ENCODE measurements around the gene DNAH9. TPM values are rescaled to one million over a fixed set of nuclear protein-coding genes. Genes with fewer than 3 reads are reported as not detected.

DNAH9 gene
- total and polyA plus RNA-seq, 12 donors = 0.06 to 0.10 TPM; not detected in 10

GRCh38 chr17:11885051-11885450 is 286.8 kb downstream of the DNAH9 start:
- DNase-seq (no peak), ATAC-seq (no peak)
- H3K27me3 ChIP-seq = no peaks in the 10 kb centered on the region
- no peak overlapping the region for H3K4me3 ChIP-seq
- WGBS, 2 donors = 82 to 88% methylated on average over 2 of the region's 2 CpGs
- H3K27ac ChIP-seq = no peak overlapping the region
- no peaks in the 10 kb centered on the region for H3K36me3 ChIP-seq
- intact Hi-C loops (cut with DNase I) = no loop called here
- TF ChIP-seq CTCF (IDR thresholded peaks at IDR 0.05) = no peak
- peaks cover 0 to 2% (median 0%) of the 10 kb centered on the region in 11 donors for H3K9me3 ChIP-seq
- peaks cover 0 to 3% (median 0%) of the 10 kb centered on the region in 9 donors for H3K4me1 ChIP-seq

GRCh38 chr17:11889266-11889665 is 291.0 kb downstream of the DNAH9 start:
- ATAC-seq (no peak), DNase-seq (no peak)
- TF ChIP-seq CTCF (IDR thresholded peaks at IDR 0.05) = no peak
- no peak overlapping the region for H3K27ac ChIP-seq
- no peaks in the 10 kb centered on the region for H3K4me1 ChIP-seq
- H3K9me3 ChIP-seq = no peaks in the 10 kb centered on the region
- H3K27me3 ChIP-seq = no peaks in the 10 kb centered on the region
- no peaks in the 10 kb centered on the region for H3K36me3 ChIP-seq
- H3K4me3 ChIP-seq = no peak overlapping the region
- 70 to 73% methylated on average over 5 of the region's 5 CpGs for WGBS, 2 donors
- intact Hi-C loops (cut with DNase I) = no loop called here

- Histone ChIP-seq H3K36me3 (no peaks in the 10 kb centered on the region), H3K9me3 (no peaks in the 10 kb centered on the region), H3K4me3 (no peak overlapping the region), H3K27ac (no peak overlapping the region), H3K27me3 (no peaks in the 10 kb centered on the region), H3K4me1 (peaks cover 0 to 4% (median 0%) of the 10 kb centered on the region in 9 donors)
- no peak for ATAC-seq
- intact Hi-C loops (cut with DNase I) = no loop called here
- no peak for TF ChIP-seq CTCF (IDR thresholded peaks at IDR 0.05)
- WGBS, 2 donors = 88 to 91% methylated on average over 4 of the region's 4 CpGs
- no peak for DNase-seq
Observed at GRCh38 chr17:11893862-11894261, 295.6 kb downstream of the DNAH9 start.

GRCh38 chr17:11896199-11896598 is 297.9 kb downstream of the DNAH9 start:
- 88 to 93% methylated on average over 1 of the region's 1 CpG for WGBS, 2 donors
- peaks cover 0 to 3% (median 0%) of the 10 kb centered on the region in 7 donors for H3K27me3 ChIP-seq
- peaks cover 0 to 21% (median 4%) of the 10 kb centered on the region in 9 donors for H3K4me1 ChIP-seq
- ATAC-seq (no peak), DNase-seq (no peak)
- H3K4me3 ChIP-seq = no peak overlapping the region
- H3K36me3 ChIP-seq = no peaks in the 10 kb centered on the region
- intact Hi-C loops (cut with DNase I) = no loop called here
- no peak for TF ChIP-seq CTCF (IDR thresholded peaks at IDR 0.05)
- H3K9me3 ChIP-seq = no peaks in the 10 kb centered on the region
- no peak overlapping the region for H3K27ac ChIP-seq
